Measurements from ENCODE around the gene OR2M4.
"Not testable (repeated sequence)": the region's sequence is repeated elsewhere in the genome, so short reads cannot be mapped to it uniquely, and the experiment has no call there.

OR2M4 gene

GRCh38 chr1:248229360-248229908, 1.8 kb upstream of the OR2M4 start:
- H2BK12ac ChIP-seq (ENCODE audit: low read length in 2 of 2) = no peak overlapping the region
- H2BK15ac ChIP-seq (ENCODE audit: low read depth, poor library complexity, severe bottlenecking) = no peak overlapping the region
- H4K8ac ChIP-seq (ENCODE audit: low read length) = no peak overlapping the region
- H3K27ac ChIP-seq (ENCODE audit: low read length, poor library complexity, severe bottlenecking) = no peak overlapping the region
- DNase-seq = no peak
- H3K9me3 ChIP-seq (ENCODE audit: control insufficient read depth, low read length) = peaks cover 36% of the 10 kb centered on the region
- no peak overlapping the region for H3K14ac ChIP-seq (ENCODE audit: low read length in 2 of 2)
- 47% methylated on average over 6 of the region's 6 CpGs for WGBS
- H3K36me3 ChIP-seq (ENCODE audit: control insufficient read depth in 1 of 2, insufficient read depth in 2 of 2, low read depth in 1 of 2, low read length in 2 of 2) = no peaks in the 10 kb centered on the region
- peaks cover 5% of the 10 kb centered on the region for H3K4me1 ChIP-seq (ENCODE audit: control insufficient read depth, insufficient read depth, low read depth, low read length)
- H3K9ac ChIP-seq (ENCODE audit: low read length) = no peak overlapping the region
- H3K79me1 ChIP-seq (replicated peaks; ENCODE audit: low read length, poor library complexity, severe bottlenecking) = no peaks in the 10 kb centered on the region
- H2BK5ac ChIP-seq (ENCODE audit: low read depth, low read length, poor library complexity, severe bottlenecking) = no peak overlapping the region
- H2BK120ac ChIP-seq (ENCODE audit: low read depth, low read length) = no peak overlapping the region
- no peaks in the 10 kb centered on the region for H3K27me3 ChIP-seq (ENCODE audit: control insufficient read depth in 1 of 2, insufficient read depth in 1 of 2, low read length in 2 of 2)
- no peak overlapping the region for H3K18ac ChIP-seq (ENCODE audit: low read depth in 1 of 2, low read length in 2 of 2)
- H3K4me3 ChIP-seq (ENCODE audit: insufficient read depth in 1 of 2, low read depth in 1 of 2, low read length in 2 of 2) = no peak overlapping the region
- H3K4ac ChIP-seq (ENCODE audit: low read depth in 1 of 2, low read length in 2 of 2) = no peak overlapping the region
- no peak overlapping the region for H3K4me2 ChIP-seq (ENCODE audit: low read length, poor library complexity, severe bottlenecking)
- no peak overlapping the region for H4K91ac ChIP-seq (ENCODE audit: low read length)
- H2AK5ac ChIP-seq (ENCODE audit: low read length, severe bottlenecking) = no peak overlapping the region
- H3K23ac ChIP-seq (ENCODE audit: low read length in 2 of 2) = no peak overlapping the region
- no peak overlapping the region for H2AFZ ChIP-seq (ENCODE audit: low read depth, low read length)

- no peak overlapping the region for H3K4me3 ChIP-seq (ENCODE audit: insufficient read depth in 1 of 2, low read depth in 1 of 2, low read length in 2 of 2)
- no peaks in the 10 kb centered on the region for H3K36me3 ChIP-seq (ENCODE audit: control insufficient read depth in 1 of 2, insufficient read depth in 2 of 2, low read depth in 1 of 2, low read length in 2 of 2)
- no peak overlapping the region for H3K9ac ChIP-seq (ENCODE audit: low read length)
- H3K79me1 ChIP-seq (replicated peaks; ENCODE audit: low read length, poor library complexity, severe bottlenecking) = no peaks in the 10 kb centered on the region
- H2BK5ac ChIP-seq (ENCODE audit: low read depth, low read length, poor library complexity, severe bottlenecking) = no peak overlapping the region
- no peak overlapping the region for H3K4ac ChIP-seq (ENCODE audit: low read depth in 1 of 2, low read length in 2 of 2)
- H3K27me3 ChIP-seq (ENCODE audit: control insufficient read depth in 1 of 2, insufficient read depth in 1 of 2, low read length in 2 of 2) = no peaks in the 10 kb centered on the region
- H3K9me3 ChIP-seq (ENCODE audit: control insufficient read depth, low read length) = peaks cover 26% of the 10 kb centered on the region
- no peak overlapping the region for H2AK5ac ChIP-seq (ENCODE audit: low read length, severe bottlenecking)
- 85% methylated on average over 7 of the region's 9 CpGs for WGBS
- no peak overlapping the region for H2AFZ ChIP-seq (ENCODE audit: low read depth, low read length)
- H3K14ac ChIP-seq (ENCODE audit: low read length in 2 of 2) = no peak overlapping the region
- H3K18ac ChIP-seq (ENCODE audit: low read depth in 1 of 2, low read length in 2 of 2) = no peak overlapping the region
- DNase-seq = no peak
- no peak overlapping the region for H2BK120ac ChIP-seq (ENCODE audit: low read depth, low read length)
- no peak overlapping the region for H4K91ac ChIP-seq (ENCODE audit: low read length)
- H3K27ac ChIP-seq (ENCODE audit: low read length, poor library complexity, severe bottlenecking) = no peak overlapping the region
- no peak overlapping the region for H3K4me2 ChIP-seq (ENCODE audit: low read length, poor library complexity, severe bottlenecking)
- no peak overlapping the region for H2BK15ac ChIP-seq (ENCODE audit: low read depth, poor library complexity, severe bottlenecking)
- H3K4me1 ChIP-seq (ENCODE audit: control insufficient read depth, insufficient read depth, low read depth, low read length) = no peaks in the 10 kb centered on the region
- no peak overlapping the region for H3K23ac ChIP-seq (ENCODE audit: low read length in 2 of 2)
- no peak overlapping the region for H2BK12ac ChIP-seq (ENCODE audit: low read length in 2 of 2)
- H4K8ac ChIP-seq (ENCODE audit: low read length) = no peak overlapping the region
Observed at GRCh38 chr1:248239478-248239877, 8.3 kb downstream of the OR2M4 start.

- Histone ChIP-seq H3K27me3 (ENCODE audit: control insufficient read depth in 1 of 2, insufficient read depth in 1 of 2, low read length in 2 of 2) (no peaks in the 10 kb centered on the region), H2BK5ac (ENCODE audit: low read depth, low read length, poor library complexity, severe bottlenecking) (no peak overlapping the region), H3K4ac (ENCODE audit: low read depth in 1 of 2, low read length in 2 of 2) (no peak overlapping the region), H2BK120ac (ENCODE audit: low read depth, low read length) (no peak overlapping the region), H3K9ac (ENCODE audit: low read length) (no peak overlapping the region), H2AK5ac (ENCODE audit: low read length, severe bottlenecking) (no peak overlapping the region), H2BK15ac (ENCODE audit: low read depth, poor library complexity, severe bottlenecking) (no peak overlapping the region), H3K27ac (ENCODE audit: low read length, poor library complexity, severe bottlenecking) (no peak overlapping the region), H3K4me2 (ENCODE audit: low read length, poor library complexity, severe bottlenecking) (no peak overlapping the region), H2AFZ (ENCODE audit: low read depth, low read length) (no peak overlapping the region), H3K79me1 (replicated peaks; ENCODE audit: low read length, poor library complexity, severe bottlenecking) (no peaks in the 10 kb centered on the region), H3K18ac (ENCODE audit: low read depth in 1 of 2, low read length in 2 of 2) (no peak overlapping the region), H3K23ac (ENCODE audit: low read length in 2 of 2) (no peak overlapping the region), H2BK12ac (ENCODE audit: low read length in 2 of 2) (no peak overlapping the region), H4K91ac (ENCODE audit: low read length) (no peak overlapping the region), H3K4me1 (ENCODE audit: control insufficient read depth, insufficient read depth, low read depth, low read length) (no peaks in the 10 kb centered on the region), H3K9me3 (ENCODE audit: control insufficient read depth, low read length) (peaks cover 10% of the 10 kb centered on the region), H3K36me3 (ENCODE audit: control insufficient read depth in 1 of 2, insufficient read depth in 2 of 2, low read depth in 1 of 2, low read length in 2 of 2) (no peaks in the 10 kb centered on the region), H4K8ac (ENCODE audit: low read length) (no peak overlapping the region), H3K14ac (ENCODE audit: low read length in 2 of 2) (no peak overlapping the region), H3K4me3 (ENCODE audit: insufficient read depth in 1 of 2, low read depth in 1 of 2, low read length in 2 of 2) (no peak overlapping the region)
- WGBS = 52% methylated on average over 14 of the region's 14 CpGs
- DNase-seq = no peak
Observed at GRCh38 chr1:248243204-248243603, 12.0 kb downstream of the OR2M4 start.

- not testable (repeated sequence) for H3K36me3 ChIP-seq (ENCODE audit: control insufficient read depth in 1 of 2, insufficient read depth in 2 of 2, low read depth in 1 of 2, low read length in 2 of 2); H2AK5ac ChIP-seq (ENCODE audit: low read length, severe bottlenecking); H2BK120ac ChIP-seq (ENCODE audit: low read depth, low read length); H2BK5ac ChIP-seq (ENCODE audit: low read depth, low read length, poor library complexity, severe bottlenecking); DNase-seq; H4K91ac ChIP-seq (ENCODE audit: low read length); H3K4me3 ChIP-seq (ENCODE audit: insufficient read depth in 1 of 2, low read depth in 1 of 2, low read length in 2 of 2); H2AFZ ChIP-seq (ENCODE audit: low read depth, low read length); H3K23ac ChIP-seq (ENCODE audit: low read length in 2 of 2); H2BK15ac ChIP-seq (ENCODE audit: low read depth, poor library complexity, severe bottlenecking); H3K9ac ChIP-seq (ENCODE audit: low read length); H2BK12ac ChIP-seq (ENCODE audit: low read length in 2 of 2); H3K27ac ChIP-seq (ENCODE audit: low read length, poor library complexity, severe bottlenecking); H3K14ac ChIP-seq (ENCODE audit: low read length in 2 of 2); H3K4me2 ChIP-seq (ENCODE audit: low read length, poor library complexity, severe bottlenecking); H4K8ac ChIP-seq (ENCODE audit: low read length); H3K27me3 ChIP-seq (ENCODE audit: control insufficient read depth in 1 of 2, insufficient read depth in 1 of 2, low read length in 2 of 2); H3K18ac ChIP-seq (ENCODE audit: low read depth in 1 of 2, low read length in 2 of 2); H3K79me1 ChIP-seq (replicated peaks; ENCODE audit: low read length, poor library complexity, severe bottlenecking); H3K4me1 ChIP-seq (ENCODE audit: control insufficient read depth, insufficient read depth, low read depth, low read length); H3K4ac ChIP-seq (ENCODE audit: low read depth in 1 of 2, low read length in 2 of 2)
- no CpG with 5 or more reads among the region's 1 CpG for WGBS
- peaks cover 20% of the 10 kb centered on the region for H3K9me3 ChIP-seq (ENCODE audit: control insufficient read depth, low read length)
Observed at GRCh38 chr1:248259309-248259708, 28.1 kb downstream of the OR2M4 start.

Data from mesenchymal stem cell (in vitro differentiated cells and primary cell).